GM23338 (cell line): ENCODE data around the gene TIRAP. TPM values are rescaled to one million over a fixed set of nuclear protein-coding genes. Genes with fewer than 3 reads are reported as not detected.

Experiments used
- ATAC-seq: fragments of 200-7000 bp; cut with Tn5 transposase; 3 replicates; pipeline ENCODE4 v1.9.1; 2020
- DNase-seq: peaks from one replicate; pipeline ENCODE4 v3.0.0-alpha.2; 2015; ENCODE audit warnings: low spot score
- H2AFZ ChIP-seq: fragments of 200-600 bp; sonication (generic); 2 replicates; pipeline ENCODE4 v1.8.0; 2016; ENCODE audit warnings: antibody characterized with exemption, mild to moderate bottlenecking, moderate library complexity
- H3F3A ChIP-seq: fragments of 200-600 bp; sonication (generic); replicated peaks from 2 replicates; pipeline ENCODE4 v1.8.0; 2017; ENCODE audit warnings: antibody characterized with exemption, mixed run types, low read depth
- H3K27ac ChIP-seq: fragments of 200-600 bp; sonication (generic); 2 replicates; pipeline ENCODE4 v1.6.1; 2016; ENCODE audit warnings: low read depth
- H3K27me3 ChIP-seq: fragments of 200-600 bp; sonication (generic); 2 replicates; pipeline ENCODE4 v1.8.0; 2016; ENCODE audit warnings: mild to moderate bottlenecking, mixed run types, moderate library complexity; ENCODE audit not compliant: insufficient read depth
- H3K36me3 ChIP-seq: fragments of 200-600 bp; sonication (generic); 2 replicates; pipeline ENCODE4 v1.8.0; 2016; ENCODE audit warnings: mild to moderate bottlenecking; ENCODE audit not compliant: insufficient read depth
- H3K4me1 ChIP-seq: fragments of 200-600 bp; sonication (generic); 2 replicates; pipeline ENCODE4 v1.8.0; 2016; ENCODE audit warnings: mild to moderate bottlenecking, moderate library complexity; ENCODE audit not compliant: insufficient read depth
- H3K4me2 ChIP-seq: fragments of 200-600 bp; sonication (generic); 2 replicates; pipeline ENCODE4 v1.7.1; 2017; ENCODE audit warnings: mixed run types
- H3K4me3 ChIP-seq: fragments of 200-600 bp; sonication (generic); 2 replicates; pipeline ENCODE4 v1.6.1; 2016; ENCODE audit warnings: mixed run types
- H3K79me2 ChIP-seq: fragments of 200-600 bp; sonication (generic); replicated peaks from 2 replicates; pipeline ENCODE4 v1.8.0; 2017; ENCODE audit warnings: mild to moderate bottlenecking; ENCODE audit not compliant: insufficient read depth
- H3K9me2 ChIP-seq: fragments of 200-600 bp; sonication (generic); 2 replicates; pipeline ENCODE4 v1.8.0; 2017; ENCODE audit not compliant: insufficient read depth
- H4K20me1 ChIP-seq: fragments of 200-600 bp; sonication (generic); replicated peaks from 2 replicates; pipeline ENCODE4 v1.8.0; 2017; ENCODE audit warnings: mild to moderate bottlenecking; ENCODE audit not compliant: insufficient read depth
- H3K27ac Mint-ChIP-seq: 2 replicates; pipeline ENCODE4 v1.8.0; 2020; ENCODE audit warnings: inconsistent platforms, mild to moderate bottlenecking, moderate library complexity, mixed read lengths
- H3K27me3 Mint-ChIP-seq: 3 replicates; pipeline ENCODE4 v1.8.0; 2022; ENCODE audit warnings: low read depth, mild to moderate bottlenecking, moderate library complexity, mixed read lengths, inconsistent platforms; ENCODE audit not compliant: insufficient read depth, poor library complexity
- H3K36me3 Mint-ChIP-seq: 3 replicates; pipeline ENCODE4 v1.8.0; 2021; ENCODE audit warnings: low read depth, mild to moderate bottlenecking, inconsistent platforms, moderate library complexity, mixed read lengths
- H3K4me1 Mint-ChIP-seq: 3 replicates; pipeline ENCODE4 v1.8.0; 2020; ENCODE audit warnings: mild to moderate bottlenecking, inconsistent platforms, mixed read lengths
- H3K4me3 Mint-ChIP-seq: 3 replicates; pipeline ENCODE4 v1.8.0; 2021; ENCODE audit warnings: moderate library complexity, mild to moderate bottlenecking, inconsistent platforms, mixed read lengths
- H3K9me3 Mint-ChIP-seq: 3 replicates; pipeline ENCODE4 v1.8.0; 2020; ENCODE audit warnings: moderate library complexity, mild to moderate bottlenecking, inconsistent platforms, mixed read lengths
- ETS1 ChIP-seq: IDR thresholded peaks from 2 replicates; pipeline ENCODE4 v1.6.1; 2016; ENCODE audit warnings: antibody characterized with exemption
- EZH2phosphoT487 ChIP-seq: fragments of 200-600 bp; sonication (generic); IDR thresholded peaks from one replicate; pipeline ENCODE4 v1.8.1; 2018; ENCODE audit warnings: antibody characterized with exemption; ENCODE audit not compliant: unreplicated experiment
- NANOG ChIP-seq: IDR thresholded peaks from 2 replicates; pipeline ENCODE4 v1.6.1; 2016; ENCODE audit warnings: antibody characterized with exemption, borderline replicate concordance
- polyA plus RNA-seq: library from polyadenylated mRNA; unstranded; fragments of >200 nt; fragmentation: Nextera tagmentation; extraction: Ambion mirVana; gene quantifications from 2 replicates; pipeline ENCODE4 v1.2.1, GENCODE V29; 2016
- total RNA-seq: library from RNA; depleted of rRNA; stranded (reverse); fragments of >200 nt; shearing (Covaris generic); gene quantifications from 2 replicates; pipeline ENCODE4 v1.2.3, GENCODE V29; 2014
- TF ChIP-seq, protein P1 (sequence below): fragments of 250-450 bp; sonication (Bioruptor Pico); IDR thresholded peaks from 2 replicates; pipeline ENCODE4 v1.5.0; 2020; ENCODE audit warnings: mild to moderate bottlenecking, moderate library complexity
- TF ChIP-seq, protein P2 (sequence below), 2 experiments: fragments of 200-600 bp in 1 of 2; sonication (generic) in 1 of 2; conservative IDR thresholded peaks; 2 replicates each; pipeline versions ENCODE4 v1.5.1 to v1.6.1; 2016 to 2017; ENCODE audit warnings: antibody characterized with exemption in 2 of 2, low read depth in 2 of 2, mild to moderate bottlenecking in 2 of 2, moderate library complexity in 1 of 2

Gene TIRAP
- total and polyA plus RNA-seq, 2 experiments from 2014 or later = 1.1 to 3.4 TPM

DNA sequence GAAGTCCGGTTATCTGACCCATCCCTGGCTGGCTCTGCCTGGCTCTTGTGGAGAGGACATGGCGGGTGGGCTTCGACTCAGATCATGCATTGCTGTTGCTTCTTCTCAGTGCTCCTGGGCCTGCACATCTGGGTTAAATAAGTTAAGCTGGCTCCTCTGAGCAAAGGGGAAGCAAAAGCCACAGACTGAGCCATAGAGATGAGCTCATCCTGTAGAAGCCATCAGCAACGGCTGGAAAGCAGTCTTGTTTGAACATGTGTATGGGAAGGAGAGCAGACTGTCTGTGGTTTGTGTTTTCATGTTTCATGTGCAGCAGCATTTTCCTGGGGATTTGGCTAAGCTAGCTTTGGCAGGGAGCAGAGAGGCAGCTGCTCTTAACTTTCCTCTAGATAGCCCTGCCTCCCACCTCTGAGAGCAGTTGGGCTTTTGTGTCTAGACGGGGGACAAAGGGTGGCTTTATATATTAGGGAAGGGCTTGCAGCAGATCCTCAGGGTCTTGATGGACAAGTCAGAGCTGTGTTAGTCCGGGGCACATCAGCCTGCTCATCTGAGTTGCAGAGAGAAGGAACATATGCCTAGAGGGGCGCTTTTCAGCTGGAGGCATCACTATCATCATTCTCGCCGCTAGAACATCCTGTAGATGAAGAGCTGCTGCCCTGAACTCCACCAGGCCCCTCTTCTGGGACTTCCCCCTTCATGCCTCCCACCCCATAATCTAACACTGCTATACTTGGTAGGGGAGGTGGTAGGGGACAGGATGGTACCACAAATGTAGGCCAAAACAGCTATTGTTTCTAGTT is 35.9 kb downstream of the TIRAP start (continued):
- TF ChIP-seq, protein P1, sequence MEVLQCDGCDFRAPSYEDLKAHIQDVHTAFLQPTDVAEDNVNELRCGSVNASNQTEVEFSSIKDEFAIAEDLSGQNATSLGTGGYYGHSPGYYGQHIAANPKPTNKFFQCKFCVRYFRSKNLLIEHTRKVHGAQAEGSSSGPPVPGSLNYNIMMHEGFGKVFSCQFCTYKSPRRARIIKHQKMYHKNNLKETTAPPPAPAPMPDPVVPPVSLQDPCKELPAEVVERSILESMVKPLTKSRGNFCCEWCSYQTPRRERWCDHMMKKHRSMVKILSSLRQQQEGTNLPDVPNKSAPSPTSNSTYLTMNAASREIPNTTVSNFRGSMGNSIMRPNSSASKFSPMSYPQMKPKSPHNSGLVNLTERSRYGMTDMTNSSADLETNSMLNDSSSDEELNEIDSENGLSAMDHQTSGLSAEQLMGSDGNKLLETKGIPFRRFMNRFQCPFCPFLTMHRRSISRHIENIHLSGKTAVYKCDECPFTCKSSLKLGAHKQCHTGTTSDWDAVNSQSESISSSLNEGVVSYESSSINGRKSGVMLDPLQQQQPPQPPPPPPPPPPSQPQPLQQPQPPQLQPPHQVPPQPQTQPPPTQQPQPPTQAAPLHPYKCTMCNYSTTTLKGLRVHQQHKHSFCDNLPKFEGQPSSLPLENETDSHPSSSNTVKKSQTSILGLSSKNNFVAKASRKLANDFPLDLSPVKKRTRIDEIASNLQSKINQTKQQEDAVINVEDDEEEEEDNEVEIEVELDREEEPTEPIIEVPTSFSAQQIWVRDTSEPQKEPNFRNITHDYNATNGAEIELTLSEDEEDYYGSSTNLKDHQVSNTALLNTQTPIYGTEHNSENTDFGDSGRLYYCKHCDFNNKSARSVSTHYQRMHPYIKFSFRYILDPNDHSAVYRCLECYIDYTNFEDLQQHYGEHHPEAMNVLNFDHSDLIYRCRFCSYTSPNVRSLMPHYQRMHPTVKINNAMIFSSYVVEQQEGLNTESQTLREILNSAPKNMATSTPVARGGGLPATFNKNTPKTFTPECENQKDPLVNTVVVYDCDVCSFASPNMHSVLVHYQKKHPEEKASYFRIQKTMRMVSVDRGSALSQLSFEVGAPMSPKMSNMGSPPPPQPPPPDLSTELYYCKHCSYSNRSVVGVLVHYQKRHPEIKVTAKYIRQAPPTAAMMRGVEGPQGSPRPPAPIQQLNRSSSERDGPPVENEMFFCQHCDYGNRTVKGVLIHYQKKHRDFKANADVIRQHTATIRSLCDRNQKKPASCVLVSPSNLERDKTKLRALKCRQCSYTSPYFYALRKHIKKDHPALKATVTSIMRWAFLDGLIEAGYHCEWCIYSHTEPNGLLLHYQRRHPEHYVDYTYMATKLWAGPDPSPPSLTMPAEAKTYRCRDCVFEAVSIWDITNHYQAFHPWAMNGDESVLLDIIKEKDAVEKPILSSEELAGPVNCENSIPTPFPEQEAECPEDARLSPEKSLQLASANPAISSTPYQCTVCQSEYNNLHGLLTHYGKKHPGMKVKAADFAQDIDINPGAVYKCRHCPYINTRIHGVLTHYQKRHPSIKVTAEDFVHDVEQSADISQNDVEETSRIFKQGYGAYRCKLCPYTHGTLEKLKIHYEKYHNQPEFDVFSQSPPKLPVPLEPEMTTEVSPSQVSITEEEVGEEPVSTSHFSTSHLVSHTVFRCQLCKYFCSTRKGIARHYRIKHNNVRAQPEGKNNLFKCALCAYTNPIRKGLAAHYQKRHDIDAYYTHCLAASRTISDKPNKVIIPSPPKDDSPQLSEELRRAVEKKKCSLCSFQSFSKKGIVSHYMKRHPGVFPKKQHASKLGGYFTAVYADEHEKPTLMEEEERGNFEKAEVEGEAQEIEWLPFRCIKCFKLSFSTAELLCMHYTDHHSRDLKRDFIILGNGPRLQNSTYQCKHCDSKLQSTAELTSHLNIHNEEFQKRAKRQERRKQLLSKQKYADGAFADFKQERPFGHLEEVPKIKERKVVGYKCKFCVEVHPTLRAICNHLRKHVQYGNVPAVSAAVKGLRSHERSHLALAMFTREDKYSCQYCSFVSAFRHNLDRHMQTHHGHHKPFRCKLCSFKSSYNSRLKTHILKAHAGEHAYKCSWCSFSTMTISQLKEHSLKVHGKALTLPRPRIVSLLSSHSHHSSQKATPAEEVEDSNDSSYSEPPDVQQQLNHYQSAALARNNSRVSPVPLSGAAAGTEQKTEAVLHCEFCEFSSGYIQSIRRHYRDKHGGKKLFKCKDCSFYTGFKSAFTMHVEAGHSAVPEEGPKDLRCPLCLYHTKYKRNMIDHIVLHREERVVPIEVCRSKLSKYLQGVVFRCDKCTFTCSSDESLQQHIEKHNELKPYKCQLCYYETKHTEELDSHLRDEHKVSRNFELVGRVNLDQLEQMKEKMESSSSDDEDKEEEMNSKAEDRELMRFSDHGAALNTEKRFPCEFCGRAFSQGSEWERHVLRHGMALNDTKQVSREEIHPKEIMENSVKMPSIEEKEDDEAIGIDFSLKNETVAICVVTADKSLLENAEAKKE (CRISPR knock-in tag) = no peak

DNA sequence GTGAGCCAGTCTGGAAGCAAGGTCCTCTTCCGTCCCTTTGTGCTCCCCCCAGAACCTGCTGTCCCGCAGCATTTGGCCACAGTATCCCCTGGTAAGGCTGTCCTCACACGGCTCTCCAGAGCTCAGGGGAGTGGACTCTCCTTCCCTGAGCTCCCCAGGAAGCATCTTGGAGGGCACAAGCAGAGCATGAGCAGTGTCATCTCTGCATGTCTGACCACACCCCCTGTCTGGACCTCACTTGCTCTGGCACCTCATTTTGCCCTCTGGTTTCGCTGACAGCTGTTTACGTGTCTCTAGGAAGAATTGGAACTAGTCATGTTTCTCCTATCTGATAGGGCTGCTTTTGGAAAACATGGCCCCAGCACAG is 36.5 kb downstream of the TIRAP start:
- no peak overlapping the region for H3K4me2 ChIP-seq
- no peak overlapping the region for H3K4me3 ChIP-seq
- no peaks in the 10 kb centered on the region; the same call in 1 of the 2 replicates for H3K79me2 ChIP-seq
- Mint-ChIP-seq H3K4me1 (no peaks in the 10 kb centered on the region), H3K27ac (no peak overlapping the region), H3K36me3 (peaks cover 13% of the 10 kb centered on the region), H3K27me3 (no peaks in the 10 kb centered on the region), H3K9me3 (no peaks in the 10 kb centered on the region), H3K4me3 (no peak overlapping the region)
- H3K4me1 ChIP-seq = no peaks in the 10 kb centered on the region
- H3K27ac ChIP-seq = no peak overlapping the region
- no peaks in the 10 kb centered on the region for H4K20me1 ChIP-seq
- no peak for ATAC-seq
- no peaks in the 10 kb centered on the region for H3K27me3 ChIP-seq
- no peaks in the 10 kb centered on the region for H3F3A ChIP-seq
- H3K36me3 ChIP-seq = no peaks in the 10 kb centered on the region
- DNase-seq = no peak
- no peaks in the 10 kb centered on the region for H3K9me2 ChIP-seq
- H2AFZ ChIP-seq = no peak overlapping the region
- no peak for TF ChIP-seq ETS1
- TF ChIP-seq, protein P2, sequence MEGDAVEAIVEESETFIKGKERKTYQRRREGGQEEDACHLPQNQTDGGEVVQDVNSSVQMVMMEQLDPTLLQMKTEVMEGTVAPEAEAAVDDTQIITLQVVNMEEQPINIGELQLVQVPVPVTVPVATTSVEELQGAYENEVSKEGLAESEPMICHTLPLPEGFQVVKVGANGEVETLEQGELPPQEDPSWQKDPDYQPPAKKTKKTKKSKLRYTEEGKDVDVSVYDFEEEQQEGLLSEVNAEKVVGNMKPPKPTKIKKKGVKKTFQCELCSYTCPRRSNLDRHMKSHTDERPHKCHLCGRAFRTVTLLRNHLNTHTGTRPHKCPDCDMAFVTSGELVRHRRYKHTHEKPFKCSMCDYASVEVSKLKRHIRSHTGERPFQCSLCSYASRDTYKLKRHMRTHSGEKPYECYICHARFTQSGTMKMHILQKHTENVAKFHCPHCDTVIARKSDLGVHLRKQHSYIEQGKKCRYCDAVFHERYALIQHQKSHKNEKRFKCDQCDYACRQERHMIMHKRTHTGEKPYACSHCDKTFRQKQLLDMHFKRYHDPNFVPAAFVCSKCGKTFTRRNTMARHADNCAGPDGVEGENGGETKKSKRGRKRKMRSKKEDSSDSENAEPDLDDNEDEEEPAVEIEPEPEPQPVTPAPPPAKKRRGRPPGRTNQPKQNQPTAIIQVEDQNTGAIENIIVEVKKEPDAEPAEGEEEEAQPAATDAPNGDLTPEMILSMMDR (conservative IDR thresholded peaks at IDR 0.05; ENCODE audit: low read depth in 2 of 2) = no peak
- TF ChIP-seq, protein P1 (CRISPR knock-in tag) = no peak
- no peak for TF ChIP-seq NANOG
- no peak for TF ChIP-seq EZH2phosphoT487
